Liver (tissue), 3 donors: ENCODE measurements around the gene RND3.

Source experiments
- ATF3 ChIP-seq: IDR thresholded peaks from 2 replicates; pipeline ENCODE4 v1.6.1; 2016; ENCODE audit warnings: antibody characterized with exemption
- CTCF ChIP-seq: fragments of 150-350 bp; IDR thresholded peaks from 2 replicates; pipeline ENCODE4 v1.5.1; 2017; ENCODE audit warnings: improper control_type of control experiment, low read depth, low read length; ENCODE audit not compliant: missing input control
- JUND ChIP-seq, 2 donors: IDR thresholded peaks; 2 replicates each; pipeline ENCODE4 v1.6.1; 2016; ENCODE audit warnings: antibody characterized with exemption in 2 of 2
- RAD21 ChIP-seq, 2 donors: IDR thresholded peaks; 2 replicates each; pipeline ENCODE4 v1.6.1; 2016; ENCODE audit warnings: antibody characterized with exemption in 2 of 2, mild to moderate bottlenecking in 2 of 2
- SP1 ChIP-seq: IDR thresholded peaks from 2 replicates; pipeline ENCODE4 v1.6.1; 2018; ENCODE audit warnings: antibody characterized with exemption, mild to moderate bottlenecking
- TF ChIP-seq, protein P1 (sequence below): IDR thresholded peaks from 2 replicates; pipeline ENCODE4 v1.6.1; 2016; ENCODE audit warnings: antibody characterized with exemption, mild to moderate bottlenecking
- donor health status: healthy.
- donor health status: healthy.

DNA sequence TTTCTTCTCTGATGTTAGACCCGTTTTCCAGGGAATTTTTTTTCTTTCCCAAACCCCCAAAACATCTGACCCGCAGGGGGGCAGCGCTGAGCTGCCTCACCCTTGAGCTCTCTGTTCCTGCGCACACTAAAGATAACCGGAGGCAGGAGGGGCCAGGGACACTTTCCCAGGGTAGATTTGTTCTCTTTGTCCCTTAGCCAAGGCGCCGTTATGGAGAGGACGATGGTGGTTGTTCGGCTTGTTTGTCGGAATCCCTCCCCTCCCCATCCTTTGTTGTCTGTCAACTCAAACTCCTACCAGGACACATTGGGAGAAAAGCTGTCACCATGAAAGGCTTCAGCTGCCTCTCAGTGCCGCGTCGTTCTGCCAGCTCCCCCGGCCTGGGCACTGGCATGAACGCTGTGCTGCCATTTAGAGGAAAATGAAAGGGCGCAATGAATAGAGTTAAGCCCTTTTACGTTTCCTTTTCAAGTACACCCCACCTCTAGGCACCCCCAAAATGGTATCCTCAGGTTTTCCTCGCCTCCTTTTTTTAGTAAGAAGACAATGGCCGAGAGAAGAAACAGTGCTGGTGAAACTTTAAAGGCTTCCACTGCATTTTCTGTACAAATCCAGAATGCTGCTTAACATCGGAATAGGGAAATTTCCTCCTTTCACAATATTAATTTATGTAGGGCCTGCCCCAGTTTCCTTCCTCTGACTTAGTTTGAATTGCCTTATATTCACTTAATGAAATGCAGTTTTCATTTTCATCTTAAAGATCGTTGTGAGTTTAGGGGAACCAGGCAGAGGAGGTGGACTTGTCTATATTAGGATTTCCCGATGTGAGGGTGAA, 62.1 kb downstream of the RND3 start:
- TF ChIP-seq CTCF = no peak
- TF ChIP-seq SP1 = no peak
- TF ChIP-seq, protein P1, sequence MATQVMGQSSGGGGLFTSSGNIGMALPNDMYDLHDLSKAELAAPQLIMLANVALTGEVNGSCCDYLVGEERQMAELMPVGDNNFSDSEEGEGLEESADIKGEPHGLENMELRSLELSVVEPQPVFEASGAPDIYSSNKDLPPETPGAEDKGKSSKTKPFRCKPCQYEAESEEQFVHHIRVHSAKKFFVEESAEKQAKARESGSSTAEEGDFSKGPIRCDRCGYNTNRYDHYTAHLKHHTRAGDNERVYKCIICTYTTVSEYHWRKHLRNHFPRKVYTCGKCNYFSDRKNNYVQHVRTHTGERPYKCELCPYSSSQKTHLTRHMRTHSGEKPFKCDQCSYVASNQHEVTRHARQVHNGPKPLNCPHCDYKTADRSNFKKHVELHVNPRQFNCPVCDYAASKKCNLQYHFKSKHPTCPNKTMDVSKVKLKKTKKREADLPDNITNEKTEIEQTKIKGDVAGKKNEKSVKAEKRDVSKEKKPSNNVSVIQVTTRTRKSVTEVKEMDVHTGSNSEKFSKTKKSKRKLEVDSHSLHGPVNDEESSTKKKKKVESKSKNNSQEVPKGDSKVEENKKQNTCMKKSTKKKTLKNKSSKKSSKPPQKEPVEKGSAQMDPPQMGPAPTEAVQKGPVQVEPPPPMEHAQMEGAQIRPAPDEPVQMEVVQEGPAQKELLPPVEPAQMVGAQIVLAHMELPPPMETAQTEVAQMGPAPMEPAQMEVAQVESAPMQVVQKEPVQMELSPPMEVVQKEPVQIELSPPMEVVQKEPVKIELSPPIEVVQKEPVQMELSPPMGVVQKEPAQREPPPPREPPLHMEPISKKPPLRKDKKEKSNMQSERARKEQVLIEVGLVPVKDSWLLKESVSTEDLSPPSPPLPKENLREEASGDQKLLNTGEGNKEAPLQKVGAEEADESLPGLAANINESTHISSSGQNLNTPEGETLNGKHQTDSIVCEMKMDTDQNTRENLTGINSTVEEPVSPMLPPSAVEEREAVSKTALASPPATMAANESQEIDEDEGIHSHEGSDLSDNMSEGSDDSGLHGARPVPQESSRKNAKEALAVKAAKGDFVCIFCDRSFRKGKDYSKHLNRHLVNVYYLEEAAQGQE = no peak
- no peak for TF ChIP-seq JUND (IDR thresholded peaks at IDR 0.05)
- TF ChIP-seq RAD21 (IDR thresholded peaks at IDR 0.05) = peak; percentile 59 to 61
- no peak for TF ChIP-seq ATF3
